ENCODE data around the gene DOK5. TPM values are rescaled to one million over a fixed set of nuclear protein-coding genes. Genes with fewer than 3 reads are reported as not detected.
A peak's percentile ranks its signal among the peaks of the same experiment; 100 is the strongest.

Gene DOK5
- total RNA-seq, 2 donors from 2014 or later, result 4.6 to 6.7 TPM

DNA sequence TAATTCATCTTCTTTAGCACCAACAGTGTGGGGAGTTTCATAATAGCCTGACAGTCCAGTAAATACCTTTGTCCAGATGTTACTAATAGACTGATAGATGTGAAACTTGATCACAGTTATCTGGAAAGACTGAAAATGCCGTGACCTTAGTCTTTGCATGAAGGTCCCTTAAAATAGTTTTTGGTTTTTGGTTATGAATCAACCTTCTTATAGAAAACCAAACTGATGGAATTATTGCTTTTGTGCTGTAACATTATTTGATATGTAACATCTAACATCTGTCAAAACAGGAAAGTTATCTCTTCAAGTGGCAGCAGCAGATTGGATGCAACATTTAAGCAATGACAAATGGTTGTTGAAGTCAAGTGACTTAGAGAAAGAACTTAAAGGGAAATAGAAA lies 190.4 kb downstream of the DOK5 start:
- whole genome bisulfite sequencing, 2 experiments (ENCODE audit: insufficient coverage in 1 of 2, insufficient read length in 1 of 2), result 95% methylated on average over 1 of the region's 1 CpG; no CpG with 5 or more reads in 1 of the 2 experiments
- H3K27ac ChIP-seq (ENCODE audit: low read depth, low read length), result no peak overlapping the region
- no peaks in the 10 kb centered on the region for H3K27me3 Mint-ChIP-seq (ENCODE audit: insufficient read depth)

GRCh38 chr20:54668271-54669039 lies 193.1 kb downstream of the DOK5 start:
- Mint-ChIP-seq H3K27ac (peak overlapping the region; percentile 65), H3K9me3 (peaks cover 33% of the 10 kb centered on the region)
- peaks cover 42% of the 10 kb centered on the region for H3K9me3 ChIP-seq (ENCODE audit: control insufficient read depth, low read length)

More for the DNA sequence above, 190.4 kb downstream of the DOK5 start:
- H3K4me1 Mint-ChIP-seq, result peaks cover 15% of the 10 kb centered on the region
- TF ChIP-seq, protein P1, sequence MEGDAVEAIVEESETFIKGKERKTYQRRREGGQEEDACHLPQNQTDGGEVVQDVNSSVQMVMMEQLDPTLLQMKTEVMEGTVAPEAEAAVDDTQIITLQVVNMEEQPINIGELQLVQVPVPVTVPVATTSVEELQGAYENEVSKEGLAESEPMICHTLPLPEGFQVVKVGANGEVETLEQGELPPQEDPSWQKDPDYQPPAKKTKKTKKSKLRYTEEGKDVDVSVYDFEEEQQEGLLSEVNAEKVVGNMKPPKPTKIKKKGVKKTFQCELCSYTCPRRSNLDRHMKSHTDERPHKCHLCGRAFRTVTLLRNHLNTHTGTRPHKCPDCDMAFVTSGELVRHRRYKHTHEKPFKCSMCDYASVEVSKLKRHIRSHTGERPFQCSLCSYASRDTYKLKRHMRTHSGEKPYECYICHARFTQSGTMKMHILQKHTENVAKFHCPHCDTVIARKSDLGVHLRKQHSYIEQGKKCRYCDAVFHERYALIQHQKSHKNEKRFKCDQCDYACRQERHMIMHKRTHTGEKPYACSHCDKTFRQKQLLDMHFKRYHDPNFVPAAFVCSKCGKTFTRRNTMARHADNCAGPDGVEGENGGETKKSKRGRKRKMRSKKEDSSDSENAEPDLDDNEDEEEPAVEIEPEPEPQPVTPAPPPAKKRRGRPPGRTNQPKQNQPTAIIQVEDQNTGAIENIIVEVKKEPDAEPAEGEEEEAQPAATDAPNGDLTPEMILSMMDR (conservative IDR thresholded peaks at IDR 0.05), result no peak
- H3K27ac Mint-ChIP-seq, result no peak overlapping the region
- H3K36me3 ChIP-seq (ENCODE audit: control insufficient read depth, insufficient read depth, low read length), result no peaks in the 10 kb centered on the region
- no peaks in the 10 kb centered on the region for H3K27me3 ChIP-seq (ENCODE audit: control insufficient read depth, insufficient read depth, low read length, poor library complexity, severe bottlenecking)
- no peak overlapping the region for H3K4me3 Mint-ChIP-seq
- peaks cover 33% of the 10 kb centered on the region for H3K9me3 Mint-ChIP-seq
- no peaks in the 10 kb centered on the region for H3K36me3 Mint-ChIP-seq (ENCODE audit: low read depth)
- H3K4me3 ChIP-seq (ENCODE audit: low read length), result peak overlapping the region; percentile 19
- H3K9me3 ChIP-seq (ENCODE audit: control insufficient read depth, low read length), result peaks cover 42% of the 10 kb centered on the region
- peaks cover 4% of the 10 kb centered on the region for H3K4me1 ChIP-seq (ENCODE audit: control insufficient read depth, insufficient read depth, low read length)
- H3K9ac ChIP-seq (ENCODE audit: extremely low read depth, low read length, poor library complexity, severe bottlenecking), result no peak overlapping the region
- DNase-seq, result no peak

GRCh38 chr20:54669040-54669363 lies 193.6 kb downstream of the DOK5 start:
- peaks cover 3% of the 10 kb centered on the region for H3K4me1 Mint-ChIP-seq
- Histone ChIP-seq H3K27ac (ENCODE audit: low read depth, low read length) (no peak overlapping the region), H3K9me3 (ENCODE audit: control insufficient read depth, low read length) (peaks cover 42% of the 10 kb centered on the region), H3K36me3 (ENCODE audit: control insufficient read depth, insufficient read depth, low read length) (no peaks in the 10 kb centered on the region), H3K9ac (ENCODE audit: extremely low read depth, low read length, poor library complexity, severe bottlenecking) (no peak overlapping the region), H3K27me3 (ENCODE audit: control insufficient read depth, insufficient read depth, low read length, poor library complexity, severe bottlenecking) (no peaks in the 10 kb centered on the region), H3K4me3 (ENCODE audit: low read length) (no peak overlapping the region), H3K4me1 (ENCODE audit: control insufficient read depth, insufficient read depth, low read length) (no peaks in the 10 kb centered on the region)
- H3K4me3 Mint-ChIP-seq, result no peak overlapping the region
- TF ChIP-seq, protein P1 (conservative IDR thresholded peaks at IDR 0.05), result no peak
- peaks cover 33% of the 10 kb centered on the region for H3K9me3 Mint-ChIP-seq
- no peak for DNase-seq
- WGBS, 2 experiments (ENCODE audit: insufficient coverage in 1 of 2, insufficient read length in 1 of 2), result 89 to 93% methylated on average over 4 of the region's 4 CpGs
- H3K27me3 Mint-ChIP-seq (ENCODE audit: insufficient read depth), result peaks cover 4% of the 10 kb centered on the region
- H3K27ac Mint-ChIP-seq, result no peak overlapping the region
- H3K36me3 Mint-ChIP-seq (ENCODE audit: low read depth), result no peaks in the 10 kb centered on the region

More at GRCh38 chr20:54668271-54669039, 193.1 kb downstream of the DOK5 start:
- 72 to 88% methylated on average over 4 to 12 of the region's 12 CpGs for WGBS, 2 experiments (ENCODE audit: insufficient coverage in 1 of 2, insufficient read length in 1 of 2)
- DNase-seq, result peak; percentile 77
- no peaks in the 10 kb centered on the region for H3K36me3 Mint-ChIP-seq (ENCODE audit: low read depth)
- no peaks in the 10 kb centered on the region for H3K4me1 ChIP-seq (ENCODE audit: control insufficient read depth, insufficient read depth, low read length)
- no peak overlapping the region for H3K27ac ChIP-seq (ENCODE audit: low read depth, low read length)
- no peaks in the 10 kb centered on the region for H3K36me3 ChIP-seq (ENCODE audit: control insufficient read depth, insufficient read depth, low read length)
- peaks cover 4% of the 10 kb centered on the region for H3K27me3 Mint-ChIP-seq (ENCODE audit: insufficient read depth)
- no peak overlapping the region for H3K9ac ChIP-seq (ENCODE audit: extremely low read depth, low read length, poor library complexity, severe bottlenecking)
- no peaks in the 10 kb centered on the region for H3K27me3 ChIP-seq (ENCODE audit: control insufficient read depth, insufficient read depth, low read length, poor library complexity, severe bottlenecking)
- no peak overlapping the region for H3K4me3 Mint-ChIP-seq
- H3K4me3 ChIP-seq (ENCODE audit: low read length), result peak overlapping the region; percentile 68
- TF ChIP-seq, protein P1 (conservative IDR thresholded peaks at IDR 0.05), result peak; percentile 81
- H3K4me1 Mint-ChIP-seq, result peaks cover 3% of the 10 kb centered on the region

All from endodermal cell (in vitro differentiated cells).